ENCODE data around the gene NXPH1. TPM values are rescaled to one million over a fixed set of nuclear protein-coding genes. Genes with fewer than 3 reads are reported as not detected.
A peak's percentile ranks its signal among the peaks of the same experiment; 100 is the strongest.

Gene NXPH1
- total and polyA plus RNA-seq, 9 of the 15 experiments (the other 6 are each of a cell fraction or from before 2014, with no cell fraction given) = 0.16 TPM; not detected in 8

- TF ChIP-seq FOXK2 (conservative IDR thresholded peaks at IDR 0.05 in 1 of 2, IDR thresholded peaks at IDR 0.05 in 1 of 2; ENCODE audit: low read depth in 2 of 2) (0 out of 4 replicates have a peak, but pooled peaks of 1 of the 2 experiments have one; percentile 44), ETS1 (conservative IDR thresholded peaks at IDR 0.05; ENCODE audit: control insufficient read depth, low read depth, low read length) (no peak), ZNF766 (CRISPR knock-in tag; conservative IDR thresholded peaks at IDR 0.05) (peak; percentile 72; the same call in 1 of the 2 replicates), SMAD3 (CRISPR knock-in tag; conservative IDR thresholded peaks at IDR 0.05) (no peak), PHTF2 (CRISPR knock-in tag; IDR thresholded peaks at IDR 0.05) (no peak), ZBTB12 (CRISPR knock-in tag; IDR thresholded peaks at IDR 0.05) (no peak), SPI1 (IDR thresholded peaks at IDR 0.05; ENCODE audit: borderline replicate concordance, low read depth, low read length) (no peak), HIVEP1 (CRISPR knock-in tag; IDR thresholded peaks at IDR 0.05) (no peak), CBX8 (IDR thresholded peaks at IDR 0.05; ENCODE audit: borderline replicate concordance, extremely low read depth, low read depth, low read length, poor library complexity, severe bottlenecking) (no peak), E4F1 (CRISPR knock-in tag; IDR thresholded peaks at IDR 0.05; ENCODE audit: borderline replicate concordance) (no peak), ZNF184 (CRISPR knock-in tag; IDR thresholded peaks at IDR 0.05) (no peak), ZNF407 (IDR thresholded peaks at IDR 0.05; ENCODE audit: low read depth) (no peak), ZBTB43 (CRISPR knock-in tag; IDR thresholded peaks at IDR 0.05) (no peak)
Measured at GRCh38 chr7:8762803-8763202, 329.4 kb downstream of the NXPH1 start (continued).
